Cortex of kidney (tissue), 1 donor: ENCODE measurements around the gene HMGCR.

Experiments used
- DNase-seq: peaks from one replicate; lab custom pipeline; 2025; lab: John Stamatoyannopoulos, UW

HMGCR gene

DNA sequence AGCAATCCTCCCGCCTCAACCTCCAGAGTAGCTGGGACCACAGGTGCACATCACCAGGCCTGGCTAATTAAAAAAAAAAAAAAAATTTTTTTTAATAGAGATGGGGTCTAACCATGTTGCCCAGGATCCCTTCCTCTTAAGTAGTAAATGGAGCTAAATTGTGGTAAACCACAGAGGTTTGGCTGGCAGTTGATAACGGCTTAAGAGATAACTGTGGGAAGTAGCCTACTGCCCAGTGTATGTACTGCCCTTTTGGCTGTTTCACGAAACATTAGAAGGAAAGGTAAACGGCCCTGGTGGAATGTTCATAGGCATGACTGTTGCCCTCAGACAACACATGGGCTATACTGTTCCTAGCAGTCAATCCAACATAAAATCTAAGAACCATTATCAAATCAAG lies 44.4 kb downstream of the HMGCR start:
- no peak for DNase-seq

DNA sequence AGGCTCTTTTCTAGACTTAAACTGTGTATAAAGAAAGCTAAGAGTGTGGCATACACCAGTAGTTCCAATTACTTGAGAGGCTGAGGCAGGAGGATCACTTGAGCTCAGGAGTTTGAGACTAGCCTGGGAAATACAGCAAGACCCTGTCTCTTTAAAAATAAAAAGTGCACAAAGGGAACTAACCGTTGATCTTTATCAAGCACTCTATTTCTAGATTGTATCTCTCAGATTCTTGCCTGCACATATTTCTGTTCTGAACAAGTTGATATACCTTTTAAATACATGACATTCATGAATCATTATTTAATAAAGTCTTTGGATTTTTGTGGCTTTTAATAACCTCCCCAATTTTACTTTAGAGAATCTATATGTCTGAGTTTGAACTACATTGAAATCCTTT lies 47.2 kb downstream of the HMGCR start:
- no peak for DNase-seq

DNA sequence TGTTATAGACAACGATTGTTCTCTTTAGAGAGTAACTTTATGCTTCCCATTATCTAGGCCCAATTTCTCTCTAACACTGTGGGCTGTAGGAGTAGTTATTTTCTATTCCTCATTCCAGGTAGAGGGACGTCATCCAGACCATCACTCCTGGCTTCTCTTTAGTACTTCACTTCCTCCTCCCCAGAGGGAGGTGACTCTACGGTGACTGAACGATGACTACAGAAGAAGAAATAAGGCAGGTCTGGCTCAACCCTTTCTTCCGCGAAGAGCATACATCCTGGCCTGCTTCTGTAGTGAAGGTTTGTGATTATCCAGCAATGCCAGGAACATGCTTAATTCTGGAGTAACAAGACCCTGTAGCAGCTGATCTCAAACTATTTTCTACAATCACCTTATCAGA lies 50.8 kb downstream of the HMGCR start:
- DNase-seq: no peak

DNA sequence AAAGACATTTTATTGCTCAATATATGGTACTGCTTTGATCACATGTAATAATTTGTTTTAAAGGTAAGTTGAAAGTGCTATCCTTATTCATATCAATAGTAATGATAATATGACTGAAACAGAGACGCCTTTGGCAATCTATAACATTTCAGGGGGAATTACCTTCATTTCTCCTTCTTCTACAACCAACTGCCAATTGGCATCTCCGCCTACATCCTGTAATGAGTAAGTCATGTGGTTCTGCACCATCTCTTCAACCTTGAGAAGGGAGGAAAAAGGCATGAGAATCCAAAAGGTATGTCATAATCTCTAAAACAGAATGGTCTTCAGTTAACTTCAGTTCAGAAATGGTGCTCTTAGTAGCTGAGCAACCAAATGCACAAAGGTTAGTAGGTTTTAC lies 52.4 kb downstream of the HMGCR start:
- DNase-seq: no peak

DNA sequence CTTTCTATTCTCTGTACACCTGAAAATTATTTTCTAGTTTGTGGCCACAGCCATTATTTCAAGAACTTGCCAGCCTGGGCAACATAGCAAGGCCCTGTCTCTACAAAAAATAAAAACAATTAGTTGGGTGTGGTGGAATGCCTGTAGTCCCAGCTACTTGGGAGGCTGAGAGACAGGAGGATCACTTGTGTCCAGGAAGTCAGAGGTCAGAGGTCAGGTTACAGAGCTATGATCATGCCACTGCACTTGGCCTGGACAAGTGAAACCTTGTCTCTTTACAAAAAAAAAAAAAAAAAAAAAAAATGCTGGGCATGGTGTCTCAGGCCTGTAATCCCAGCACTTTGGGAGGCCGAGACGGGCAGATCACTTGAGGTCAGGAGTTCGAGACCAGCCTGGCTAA lies 58.3 kb downstream of the HMGCR start:
- no peak for DNase-seq

DNA sequence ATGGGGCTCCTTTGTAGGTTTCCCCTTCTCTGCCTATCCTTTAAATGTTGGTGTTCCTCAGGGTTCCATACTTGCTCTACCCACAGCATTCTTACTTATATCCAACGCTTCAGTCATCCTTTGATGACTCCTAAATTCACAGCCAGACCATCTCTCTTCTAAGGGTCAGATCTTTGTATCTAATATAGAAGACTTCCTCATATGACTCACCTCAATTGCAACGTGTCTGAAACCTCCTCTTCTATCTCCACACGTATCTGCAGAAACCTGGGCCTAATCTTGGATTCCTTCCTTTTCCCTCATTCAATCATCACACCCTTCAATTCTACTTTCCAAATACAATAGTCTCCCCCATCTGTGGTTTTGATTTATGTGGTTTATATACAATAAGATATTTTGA lies 68.3 kb downstream of the HMGCR start:
- no peak for DNase-seq
